Nephron (organoid): ENCODE results near the gene NKX2-8.
A peak's percentile ranks its signal among the peaks of the same experiment; 100 is the strongest.

Source experiments
- H3K27ac Mint-ChIP-seq, 3 experiments: 2 replicates each; pipeline ENCODE4 v1.8.0; 2020; ENCODE audit warnings: mixed read lengths in 3 of 3, mild to moderate bottlenecking in 2 of 3, moderate library complexity in 1 of 3
- H3K27me3 Mint-ChIP-seq: 2 replicates; pipeline ENCODE4 v1.8.0; 2021; ENCODE audit warnings: low read depth, mild to moderate bottlenecking, moderate library complexity, mixed read lengths
- H3K36me3 Mint-ChIP-seq: 2 replicates; pipeline ENCODE4 v1.8.0; 2020; ENCODE audit warnings: low read depth, mixed read lengths
- H3K4me1 Mint-ChIP-seq: 2 replicates; pipeline ENCODE4 v1.8.0; 2020; ENCODE audit warnings: mixed read lengths
- H3K4me3 Mint-ChIP-seq, 3 experiments: 2 replicates each; pipeline ENCODE4 v1.8.0; 2020; ENCODE audit warnings: mild to moderate bottlenecking in 3 of 3, mixed read lengths in 3 of 3, moderate library complexity in 2 of 3
- H3K9me3 Mint-ChIP-seq: 2 replicates; pipeline ENCODE4 v1.8.0; 2020; ENCODE audit warnings: mixed read lengths
- CTCF ChIP-seq, 3 experiments: fragments of 200-600 bp; sonication (generic); IDR thresholded peaks; one replicate each; pipeline ENCODE4 v1.5.0; 2021; ENCODE audit warnings: antibody characterized with exemption in 3 of 3; ENCODE audit not compliant: unreplicated experiment in 3 of 3

The NKX2-8 gene

GRCh38 chr14:36619131-36619530 lies 36.7 kb upstream of the NKX2-8 start:
- peaks cover 8% of the 10 kb centered on the region for H3K27me3 Mint-ChIP-seq
- H3K4me3 Mint-ChIP-seq, result no peak overlapping the region
- no peak for TF ChIP-seq CTCF (IDR thresholded peaks at IDR 0.05; ENCODE audit: unreplicated experiment in 3 of 3)
- no peaks in the 10 kb centered on the region for H3K36me3 Mint-ChIP-seq
- no peak overlapping the region for H3K27ac Mint-ChIP-seq
- H3K4me1 Mint-ChIP-seq, result no peaks in the 10 kb centered on the region
- H3K9me3 Mint-ChIP-seq, result peaks cover 8% of the 10 kb centered on the region

- Mint-ChIP-seq H3K9me3 (peaks cover 8% of the 10 kb centered on the region), H3K4me1 (no peaks in the 10 kb centered on the region), H3K27me3 (peaks cover 13% of the 10 kb centered on the region), H3K4me3 (no peak overlapping the region), H3K27ac (no peak overlapping the region), H3K36me3 (no peaks in the 10 kb centered on the region)
- TF ChIP-seq CTCF (IDR thresholded peaks at IDR 0.05; ENCODE audit: unreplicated experiment in 3 of 3), result no peak
Measured at GRCh38 chr14:36618641-36619040, 36.2 kb upstream of the NKX2-8 start.

- no peaks in the 10 kb centered on the region for H3K36me3 Mint-ChIP-seq
- peaks cover 13% of the 10 kb centered on the region for H3K27me3 Mint-ChIP-seq
- H3K4me1 Mint-ChIP-seq, result no peaks in the 10 kb centered on the region
- H3K27ac Mint-ChIP-seq, result no peak overlapping the region
- TF ChIP-seq CTCF (IDR thresholded peaks at IDR 0.05; ENCODE audit: unreplicated experiment in 3 of 3), result no peak
- H3K9me3 Mint-ChIP-seq, result peaks cover 8% of the 10 kb centered on the region
- H3K4me3 Mint-ChIP-seq, result no peak overlapping the region
Measured at GRCh38 chr14:36617824-36618223, 35.4 kb upstream of the NKX2-8 start.

- peaks cover 51% of the 10 kb centered on the region for H3K27me3 Mint-ChIP-seq
- H3K27ac Mint-ChIP-seq, result peak overlapping the region in 1 of 3 experiments; percentile 34
- H3K36me3 Mint-ChIP-seq, result no peaks in the 10 kb centered on the region
- no peak for TF ChIP-seq CTCF (IDR thresholded peaks at IDR 0.05; ENCODE audit: unreplicated experiment in 3 of 3)
- H3K4me3 Mint-ChIP-seq, result no peak overlapping the region
- H3K4me1 Mint-ChIP-seq, result no peaks in the 10 kb centered on the region
- H3K9me3 Mint-ChIP-seq, result peaks cover 2% of the 10 kb centered on the region
Measured at GRCh38 chr14:36605506-36605857, 23.1 kb upstream of the NKX2-8 start.

GRCh38 chr14:36604757-36605505 lies 22.5 kb upstream of the NKX2-8 start:
- H3K9me3 Mint-ChIP-seq, result peaks cover 2% of the 10 kb centered on the region
- no peak overlapping the region for H3K4me3 Mint-ChIP-seq
- H3K4me1 Mint-ChIP-seq, result no peaks in the 10 kb centered on the region
- no peaks in the 10 kb centered on the region for H3K36me3 Mint-ChIP-seq
- H3K27ac Mint-ChIP-seq, result no peak overlapping the region
- H3K27me3 Mint-ChIP-seq, result peaks cover 53% of the 10 kb centered on the region
- peak; percentile 76 to 85 (median 81) for TF ChIP-seq CTCF (IDR thresholded peaks at IDR 0.05; ENCODE audit: unreplicated experiment in 3 of 3)

- Mint-ChIP-seq H3K4me1 (no peaks in the 10 kb centered on the region), H3K27me3 (peaks cover 70% of the 10 kb centered on the region), H3K4me3 (no peak overlapping the region), H3K36me3 (no peaks in the 10 kb centered on the region), H3K9me3 (no peaks in the 10 kb centered on the region), H3K27ac (no peak overlapping the region)
- TF ChIP-seq CTCF (IDR thresholded peaks at IDR 0.05; ENCODE audit: unreplicated experiment in 3 of 3), result no peak
Measured at GRCh38 chr14:36600431-36600830, 18.0 kb upstream of the NKX2-8 start.
